ENCODE results near the gene LRCOL1. TPM values are rescaled to one million over a fixed set of nuclear protein-coding genes. Genes with fewer than 3 reads are reported as not detected.
A peak's percentile ranks its signal among the peaks of the same experiment; 100 is the strongest.

The LRCOL1 gene
- total and polyA plus RNA-seq, 4 donors: 0.98 to 1.8 (median 1.3) TPM

DNA sequence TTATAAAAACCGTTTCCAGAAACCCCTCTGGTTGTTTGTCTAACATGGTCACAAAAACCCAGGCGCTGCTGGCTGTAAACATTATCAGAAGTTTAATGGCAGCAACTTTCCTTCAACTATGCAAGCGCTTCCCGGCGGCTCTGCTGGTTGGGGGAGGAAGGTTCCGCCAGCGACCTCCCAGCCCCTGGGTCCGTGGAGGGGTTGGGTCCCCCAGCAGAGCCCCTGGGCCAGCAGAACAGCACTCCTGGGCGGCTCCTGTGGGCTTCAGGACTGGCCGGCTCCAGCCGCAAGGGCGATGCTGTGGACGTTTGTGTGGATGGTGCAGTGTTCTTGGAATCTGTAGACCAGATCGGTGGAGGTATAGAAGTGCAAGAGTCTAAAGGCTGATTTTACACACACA, 26.0 kb downstream of the LRCOL1 start:
- peaks cover 2 to 22% (median 6%) of the 10 kb centered on the region in 4 donors for H3K36me3 ChIP-seq (ENCODE audit: control insufficient read depth in 4 of 4, insufficient read depth in 4 of 4, low read length in 4 of 4)
- H3K4me3 ChIP-seq: no peak overlapping the region
- no peak for TF ChIP-seq CTCF (IDR thresholded peaks at IDR 0.05; ENCODE audit: control extremely low read depth, extremely low read depth)
- ATAC-seq (ENCODE audit: insufficient read depth, low FRiP score) (no peak), DNase-seq (peak; percentile 54 to 63 (median 62))
- no peak overlapping the region for H3K9ac ChIP-seq (ENCODE audit: insufficient read depth in 1 of 2, low read length in 2 of 2)
- peaks cover 0 to 3% (median 0%) of the 10 kb centered on the region in 4 donors for H3K9me3 ChIP-seq (ENCODE audit: control insufficient read depth in 4 of 4, insufficient read depth in 3 of 4, low read length in 3 of 4)
- H3K27ac ChIP-seq (ENCODE audit: low read depth in 1 of 2, low read length in 1 of 2): no peak overlapping the region
- no peaks in the 10 kb centered on the region for H3K4me1 ChIP-seq (ENCODE audit: control insufficient read depth in 5 of 5, insufficient read depth in 5 of 5, low read length in 5 of 5)
- 90 to 91% methylated on average over 14 of the region's 14 CpGs for WGBS, 2 donors
- H3K27me3 ChIP-seq (ENCODE audit: control insufficient read depth in 3 of 3, insufficient read depth in 3 of 3, low read length in 2 of 3): no peaks in the 10 kb centered on the region

GRCh38 chr12:132583736-132584135, 26.6 kb downstream of the LRCOL1 start:
- no peak for TF ChIP-seq CTCF (IDR thresholded peaks at IDR 0.05; ENCODE audit: control extremely low read depth, extremely low read depth)
- Histone ChIP-seq H3K27me3 (ENCODE audit: control insufficient read depth in 3 of 3, insufficient read depth in 3 of 3, low read length in 2 of 3) (no peaks in the 10 kb centered on the region), H3K36me3 (ENCODE audit: control insufficient read depth in 4 of 4, insufficient read depth in 4 of 4, low read length in 4 of 4) (peaks cover 2 to 24% (median 10%) of the 10 kb centered on the region in 4 donors), H3K4me3 (no peak overlapping the region), H3K27ac (ENCODE audit: low read depth in 1 of 2, low read length in 1 of 2) (no peak overlapping the region), H3K4me1 (ENCODE audit: control insufficient read depth in 5 of 5, insufficient read depth in 5 of 5, low read length in 5 of 5) (no peaks in the 10 kb centered on the region), H3K9ac (ENCODE audit: insufficient read depth in 1 of 2, low read length in 2 of 2) (no peak overlapping the region), H3K9me3 (ENCODE audit: control insufficient read depth in 4 of 4, insufficient read depth in 3 of 4, low read length in 3 of 4) (no peaks in the 10 kb centered on the region)
- no peak for ATAC-seq (ENCODE audit: insufficient read depth, low FRiP score)
- WGBS, 2 donors: 84 to 86% methylated on average over 29 of the region's 29 CpGs
- DNase-seq: peak in 1 of 3 donors; percentile 45

DNA sequence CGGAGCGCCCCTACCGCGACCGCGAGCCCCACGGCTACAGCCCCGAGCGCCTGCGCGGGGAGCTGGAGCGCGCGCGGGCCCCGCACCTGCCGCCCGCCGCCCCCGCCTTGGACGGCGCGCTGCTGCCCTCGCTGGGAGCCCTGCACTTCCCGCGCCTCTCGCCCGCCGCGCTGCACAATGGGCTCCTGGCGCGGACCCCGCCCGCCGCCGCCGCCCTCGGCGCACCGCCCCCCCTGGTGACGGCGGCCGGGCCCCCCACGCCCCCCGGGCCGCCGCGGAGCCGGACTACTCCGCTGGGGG, 27.0 kb downstream of the LRCOL1 start:
- Histone ChIP-seq H3K9ac (ENCODE audit: insufficient read depth in 1 of 2, low read length in 2 of 2) (no peak overlapping the region), H3K4me1 (ENCODE audit: control insufficient read depth in 5 of 5, insufficient read depth in 5 of 5, low read length in 5 of 5) (no peaks in the 10 kb centered on the region), H3K9me3 (ENCODE audit: control insufficient read depth in 4 of 4, insufficient read depth in 3 of 4, low read length in 3 of 4) (no peaks in the 10 kb centered on the region), H3K27me3 (ENCODE audit: control insufficient read depth in 3 of 3, insufficient read depth in 3 of 3, low read length in 2 of 3) (no peaks in the 10 kb centered on the region), H3K4me3 (no peak overlapping the region), H3K27ac (ENCODE audit: low read depth in 1 of 2, low read length in 1 of 2) (no peak overlapping the region), H3K36me3 (ENCODE audit: control insufficient read depth in 4 of 4, insufficient read depth in 4 of 4, low read length in 4 of 4) (peaks cover 2 to 25% (median 12%) of the 10 kb centered on the region in 4 donors)
- ATAC-seq (ENCODE audit: insufficient read depth, low FRiP score) (no peak), DNase-seq (no peak)
- no peak for TF ChIP-seq CTCF (IDR thresholded peaks at IDR 0.05; ENCODE audit: control extremely low read depth, extremely low read depth)
- WGBS, 2 donors: 81 to 88% methylated on average over 50 of the region's 50 CpGs

Measured in lung (tissue), 12 donors.